ENCODE measurements around the gene MIA.

DNA sequence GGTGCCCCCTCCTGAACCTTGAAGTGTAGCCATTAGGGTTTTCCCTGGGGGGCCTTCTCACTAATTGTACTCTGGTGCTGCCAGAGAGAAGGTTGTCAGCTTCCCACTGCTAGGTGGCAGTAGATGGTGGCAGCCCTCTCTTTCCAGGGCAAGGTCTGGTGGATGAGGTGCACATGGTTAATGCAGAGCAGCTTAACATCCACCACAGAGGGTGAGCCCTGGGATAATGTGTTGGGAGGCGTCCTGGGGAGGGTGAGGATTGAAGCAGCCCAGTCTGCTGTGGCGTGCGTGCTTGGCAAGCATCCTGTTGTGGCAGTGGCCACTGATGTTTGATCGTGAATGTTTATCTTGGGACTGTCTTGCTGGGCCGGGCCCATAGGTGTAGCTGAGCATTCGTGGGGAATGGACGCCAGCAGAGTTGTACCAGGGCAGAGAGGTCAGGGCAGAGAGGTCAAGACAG lies 29.5 kb downstream of the MIA start:
- no peak for TF ChIP-seq SMC3 (conservative IDR thresholded peaks at IDR 0.05; ENCODE audit: poor library complexity)
- TF ChIP-seq, protein P1, sequence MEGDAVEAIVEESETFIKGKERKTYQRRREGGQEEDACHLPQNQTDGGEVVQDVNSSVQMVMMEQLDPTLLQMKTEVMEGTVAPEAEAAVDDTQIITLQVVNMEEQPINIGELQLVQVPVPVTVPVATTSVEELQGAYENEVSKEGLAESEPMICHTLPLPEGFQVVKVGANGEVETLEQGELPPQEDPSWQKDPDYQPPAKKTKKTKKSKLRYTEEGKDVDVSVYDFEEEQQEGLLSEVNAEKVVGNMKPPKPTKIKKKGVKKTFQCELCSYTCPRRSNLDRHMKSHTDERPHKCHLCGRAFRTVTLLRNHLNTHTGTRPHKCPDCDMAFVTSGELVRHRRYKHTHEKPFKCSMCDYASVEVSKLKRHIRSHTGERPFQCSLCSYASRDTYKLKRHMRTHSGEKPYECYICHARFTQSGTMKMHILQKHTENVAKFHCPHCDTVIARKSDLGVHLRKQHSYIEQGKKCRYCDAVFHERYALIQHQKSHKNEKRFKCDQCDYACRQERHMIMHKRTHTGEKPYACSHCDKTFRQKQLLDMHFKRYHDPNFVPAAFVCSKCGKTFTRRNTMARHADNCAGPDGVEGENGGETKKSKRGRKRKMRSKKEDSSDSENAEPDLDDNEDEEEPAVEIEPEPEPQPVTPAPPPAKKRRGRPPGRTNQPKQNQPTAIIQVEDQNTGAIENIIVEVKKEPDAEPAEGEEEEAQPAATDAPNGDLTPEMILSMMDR (IDR thresholded peaks at IDR 0.05; ENCODE audit: poor library complexity, severe bottlenecking) = peak; percentile 29
